ENCODE results near the gene ATP6V1C2. TPM values are rescaled to one million over a fixed set of nuclear protein-coding genes. Genes with fewer than 3 reads are reported as not detected.

Gene ATP6V1C2
- total RNA-seq, 1 experiment from 2014 or later = 2.0 TPM

DNA sequence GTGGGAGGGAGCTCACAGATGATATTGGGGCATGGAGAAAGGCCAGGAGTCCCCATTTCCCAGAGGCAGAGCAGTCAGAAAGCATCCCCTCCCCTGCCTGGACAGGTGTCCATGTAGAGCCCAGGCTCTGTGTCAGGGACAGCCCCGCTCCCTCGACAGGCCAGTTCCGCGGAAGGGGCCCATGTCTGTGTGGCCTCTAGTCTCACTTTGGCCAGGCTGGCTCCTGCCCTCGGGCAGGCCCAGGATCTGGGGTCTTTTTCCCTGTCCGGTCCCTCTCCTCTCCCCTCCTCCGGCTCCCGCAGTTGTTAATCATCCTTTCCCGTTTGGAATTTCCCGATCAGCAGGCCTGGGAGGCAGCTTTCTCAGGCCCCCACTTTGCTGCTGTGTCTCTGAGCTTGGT lies 111.6 kb downstream of the ATP6V1C2 start:
- no TSS peak for BruUV-seq (replicated peaks)
- no peaks in the 10 kb centered on the region for H4K20me1 ChIP-seq (ENCODE audit: insufficient read depth)
- H3K9me2 ChIP-seq (ENCODE audit: insufficient read depth) = no peaks in the 10 kb centered on the region
- peaks cover 0 to 23% of the 10 kb centered on the region in 2 experiments; a peak in 2 of 4 replicates for H3K4me1 ChIP-seq (ENCODE audit: control insufficient read depth in 1 of 2, insufficient read depth in 2 of 2, low read length in 2 of 2)
- no peak overlapping the region for H3K4me3 ChIP-seq (replicated peaks in 1 of 2; ENCODE audit: low read depth in 1 of 2, low read length in 2 of 2)
- intact Hi-C loops (cut with micrococcal nuclease) = loop anchor here (5.0 to 10.0 kb wide), 3 partner anchors 192 to 749 kb away; no protein-coding TSS in a partner anchor
- H3K9me3 ChIP-seq (ENCODE audit: control insufficient read depth in 1 of 2, insufficient read depth in 1 of 2, low read depth in 1 of 2, low read length in 2 of 2) = no peaks in the 10 kb centered on the region
- no peak for DNase-seq (ENCODE audit: low read depth, low spot score)
- ChIA-PET CTCF (interaction anchor here (0.6 to 6.6 kb wide), 25 partner anchors 9 to 751 kb away, joined by 3 to 173 read pairs (median 4); partner anchors contain the start of genes PDIA6 and SLC66A3), POLR2A (interaction anchor here (1.2 to 1.7 kb wide), 2 partner anchors 291 to 297 kb away, joined by 8 to 10 read pairs; no protein-coding TSS in a partner anchor), RAD21 (ENCODE audit: low non-redundant PET in 1 of 2, low total read pairs in 2 of 2, uncharacterized antibody in 2 of 2, unreplicated experiment in 2 of 2) (interaction anchor here (1.0 to 2.3 kb wide), 7 partner anchors 124 to 300 kb away, joined by 4 to 13 read pairs (median 8); a partner anchor contains a TSS)
- no peak overlapping the region for H2AFZ ChIP-seq (ENCODE audit: low read depth, low read length, poor library complexity, severe bottlenecking)
- TF ChIP-seq POLR2AphosphoS5 (IDR thresholded peaks at IDR 0.05; ENCODE audit: low read depth, low read length) (no peak), EGR1 (IDR thresholded peaks at IDR 0.05; ENCODE audit: low read depth) (no peak), SRF (IDR thresholded peaks at IDR 0.05; ENCODE audit: low read depth) (no peak), EZH2 (IDR thresholded peaks at IDR 0.05) (no peak)
- TF ChIP-seq, protein P1, sequence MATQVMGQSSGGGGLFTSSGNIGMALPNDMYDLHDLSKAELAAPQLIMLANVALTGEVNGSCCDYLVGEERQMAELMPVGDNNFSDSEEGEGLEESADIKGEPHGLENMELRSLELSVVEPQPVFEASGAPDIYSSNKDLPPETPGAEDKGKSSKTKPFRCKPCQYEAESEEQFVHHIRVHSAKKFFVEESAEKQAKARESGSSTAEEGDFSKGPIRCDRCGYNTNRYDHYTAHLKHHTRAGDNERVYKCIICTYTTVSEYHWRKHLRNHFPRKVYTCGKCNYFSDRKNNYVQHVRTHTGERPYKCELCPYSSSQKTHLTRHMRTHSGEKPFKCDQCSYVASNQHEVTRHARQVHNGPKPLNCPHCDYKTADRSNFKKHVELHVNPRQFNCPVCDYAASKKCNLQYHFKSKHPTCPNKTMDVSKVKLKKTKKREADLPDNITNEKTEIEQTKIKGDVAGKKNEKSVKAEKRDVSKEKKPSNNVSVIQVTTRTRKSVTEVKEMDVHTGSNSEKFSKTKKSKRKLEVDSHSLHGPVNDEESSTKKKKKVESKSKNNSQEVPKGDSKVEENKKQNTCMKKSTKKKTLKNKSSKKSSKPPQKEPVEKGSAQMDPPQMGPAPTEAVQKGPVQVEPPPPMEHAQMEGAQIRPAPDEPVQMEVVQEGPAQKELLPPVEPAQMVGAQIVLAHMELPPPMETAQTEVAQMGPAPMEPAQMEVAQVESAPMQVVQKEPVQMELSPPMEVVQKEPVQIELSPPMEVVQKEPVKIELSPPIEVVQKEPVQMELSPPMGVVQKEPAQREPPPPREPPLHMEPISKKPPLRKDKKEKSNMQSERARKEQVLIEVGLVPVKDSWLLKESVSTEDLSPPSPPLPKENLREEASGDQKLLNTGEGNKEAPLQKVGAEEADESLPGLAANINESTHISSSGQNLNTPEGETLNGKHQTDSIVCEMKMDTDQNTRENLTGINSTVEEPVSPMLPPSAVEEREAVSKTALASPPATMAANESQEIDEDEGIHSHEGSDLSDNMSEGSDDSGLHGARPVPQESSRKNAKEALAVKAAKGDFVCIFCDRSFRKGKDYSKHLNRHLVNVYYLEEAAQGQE (IDR thresholded peaks at IDR 0.05; ENCODE audit: low read depth) = no peak
- no peak for ATAC-seq
- no peaks in the 10 kb centered on the region for H3K79me2 ChIP-seq (ENCODE audit: insufficient read depth, low read length)
- H3K27me3 ChIP-seq (ENCODE audit: insufficient read depth, low read length) = no peaks in the 10 kb centered on the region
- H3K36me3 ChIP-seq (ENCODE audit: control insufficient read depth in 1 of 2, insufficient read depth in 2 of 2, low read length in 2 of 2) = no peaks in the 10 kb centered on the region
- no peak overlapping the region for H3K4me2 ChIP-seq (ENCODE audit: low read length)
- no peak overlapping the region for H3K27ac ChIP-seq (ENCODE audit: low read depth, low read length)
- no peak overlapping the region for H3K9ac ChIP-seq (ENCODE audit: low read length)

Data from HCT116 (cell line).